PC-9 (cell line): ENCODE results near the gene MINDY4B. TPM values are rescaled to one million over a fixed set of nuclear protein-coding genes. Genes with fewer than 3 reads are reported as not detected.

ENCODE experiments used
- BruUV-seq: library from RNA; stranded (reverse); fragments of 400-500 nt; replicated peaks from 2 replicates; lab custom pipeline; 2021; lab: Mats Ljungman, UMichigan
- CTCF ChIA-PET: fragments of 300-600 bp; sonication (Branson Sonifier 250); formaldehyde crosslinking; loops from one replicate; lab custom pipeline; 2022; ENCODE audit warnings: antibody characterized with exemption; lab: Charles Lee
- POLR2A ChIA-PET: fragments of 300-600 bp; sonication (Branson Sonifier 250); formaldehyde crosslinking; loops from one replicate; lab custom pipeline; 2022; ENCODE audit warnings: antibody characterized with exemption; ENCODE audit not compliant: unreplicated experiment; lab: Charles Lee
- DNase-seq, 2 experiments: peaks; one replicate each; pipeline versions ENCODE4 v3.0.0 to v3.0.0-alpha.2; 2015 to 2022; ENCODE audit warnings: mixed read lengths in 1 of 2
- H2AFZ ChIP-seq: fragments of 200-600 bp; sonication (generic); 2 replicates; pipeline ENCODE4 v1.8.1; 2017; ENCODE audit warnings: antibody characterized with exemption
- H3F3A ChIP-seq: fragments of 200-600 bp; sonication (generic); 2 replicates; pipeline ENCODE4 v1.8.1; 2017; ENCODE audit warnings: antibody characterized with exemption, mild to moderate bottlenecking, low read depth; ENCODE audit not compliant: insufficient read depth
- H3K27ac ChIP-seq: fragments of 200-600 bp; sonication (generic); 2 replicates; pipeline ENCODE4 v1.6.1; 2016; ENCODE audit warnings: mixed run types
- H3K27me3 ChIP-seq: fragments of 200-600 bp; sonication (generic); 2 replicates; pipeline ENCODE4 v1.6.1; 2016; ENCODE audit warnings: low read depth, mixed run types; ENCODE audit not compliant: insufficient read depth
- H3K36me3 ChIP-seq: fragments of 200-600 bp; sonication (generic); 2 replicates; pipeline ENCODE4 v1.6.1; 2016; ENCODE audit warnings: low read depth, mixed run types
- H3K4me1 ChIP-seq: fragments of 200-600 bp; sonication (generic); replicated peaks from 2 replicates; pipeline ENCODE4 v1.6.1; 2016; ENCODE audit warnings: mixed run types; ENCODE audit not compliant: insufficient read depth
- H3K4me2 ChIP-seq: fragments of 200-600 bp; sonication (generic); 2 replicates; pipeline ENCODE4 v1.6.1; 2017; ENCODE audit warnings: mixed run types
- H3K4me3 ChIP-seq: fragments of 200-600 bp; sonication (generic); 2 replicates; pipeline ENCODE4 v1.6.1; 2016; ENCODE audit warnings: mixed run types
- H3K79me2 ChIP-seq: fragments of 200-600 bp; sonication (generic); 2 replicates; pipeline ENCODE4 v1.6.1; 2017; ENCODE audit warnings: low read depth, mixed run types
- H3K9me2 ChIP-seq: fragments of 200-600 bp; sonication (generic); 2 replicates; pipeline ENCODE4 v1.8.1; 2017; ENCODE audit warnings: mild to moderate bottlenecking; ENCODE audit not compliant: insufficient read depth
- H3K9me3 ChIP-seq: fragments of 200-600 bp; sonication (generic); 2 replicates; pipeline ENCODE4 v1.8.1; 2016; ENCODE audit warnings: low read depth; ENCODE audit not compliant: insufficient read depth
- H4K20me1 ChIP-seq: fragments of 200-600 bp; sonication (generic); 2 replicates; pipeline ENCODE4 v1.8.1; 2017; ENCODE audit not compliant: insufficient read depth
- CTCF ChIP-seq: fragments of 200-600 bp; sonication (generic); conservative IDR thresholded peaks from 2 replicates; pipeline ENCODE4 v1.6.1; 2017; ENCODE audit warnings: mixed run types, antibody characterized with exemption, mild to moderate bottlenecking, moderate library complexity
- EZH2 ChIP-seq: fragments of 200-600 bp; sonication (generic); IDR thresholded peaks from 2 replicates; pipeline ENCODE4 v1.8.0; 2017; ENCODE audit warnings: antibody characterized with exemption, low read depth
- intact Hi-C: fragments of 100-400 bp; cut with micrococcal nuclease; formaldehyde crosslinking; loops from one replicate; pipeline ENCODE4 v1.10.0; 2022; ENCODE audit not compliant: unreplicated experiment
- total RNA-seq: library from RNA; stranded (reverse); gene quantifications from 2 replicates; pipeline ENCODE4 v1.2.3, GENCODE V29; 2021

The MINDY4B gene
- total RNA-seq, 1 experiment from 2014 or later = not detected

DNA sequence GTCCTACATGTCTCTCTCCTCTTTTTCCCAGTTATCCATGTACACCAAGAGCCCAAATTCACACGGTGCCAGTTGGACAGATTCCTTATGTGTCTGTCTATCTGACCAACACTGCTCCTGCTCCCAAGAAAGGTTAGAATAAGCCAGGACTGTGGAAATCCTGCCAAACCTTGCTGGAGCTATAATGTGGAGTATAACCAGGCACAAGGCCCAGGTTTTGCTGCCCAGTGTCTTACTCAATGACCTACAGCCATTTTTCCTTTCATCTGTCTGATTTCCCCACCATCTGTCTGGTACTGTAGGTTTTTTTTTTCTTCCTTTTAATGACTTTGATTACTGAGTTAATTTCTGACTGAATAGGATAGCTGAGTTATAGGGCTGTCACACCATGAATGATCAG, 26.5 kb upstream of the MINDY4B start:
- Histone ChIP-seq H3K4me3 (no peak overlapping the region), H3K9me2 (no peaks in the 10 kb centered on the region), H2AFZ (no peak overlapping the region), H3K4me2 (no peak overlapping the region), H4K20me1 (no peaks in the 10 kb centered on the region), H3K4me1 (peaks cover 7% of the 10 kb centered on the region), H3F3A (no peaks in the 10 kb centered on the region), H3K36me3 (no peaks in the 10 kb centered on the region), H3K9me3 (no peaks in the 10 kb centered on the region), H3K27me3 (no peaks in the 10 kb centered on the region), H3K79me2 (no peaks in the 10 kb centered on the region), H3K27ac (no peak overlapping the region)
- intact Hi-C loops = no loop called here
- ChIA-PET CTCF (no interaction called here), POLR2A (no interaction called here)
- BruUV-seq = no TSS peak
- no peak for TF ChIP-seq EZH2
- TF ChIP-seq CTCF = no peak
- DNase-seq = no peak

- CTCF ChIA-PET = interaction anchor here (0.6 to 0.7 kb wide), 2 partner anchors 208 to 698 kb away, joined by 3 to 5 read pairs; no protein-coding TSS in a partner anchor
- BruUV-seq = no TSS peak
- TF ChIP-seq CTCF = no peak
- no peak for TF ChIP-seq EZH2
These were observed 25.6 kb upstream of the MINDY4B start for GRCh38 chr3:150930839-150931238.

GRCh38 chr3:150928234-150928633, 23.0 kb upstream of the MINDY4B start:
- Histone ChIP-seq H3K36me3 (no peaks in the 10 kb centered on the region), H3K9me3 (no peaks in the 10 kb centered on the region), H3F3A (no peaks in the 10 kb centered on the region), H3K4me1 (no peaks in the 10 kb centered on the region), H3K27me3 (peaks cover 2% of the 10 kb centered on the region; the same call in 1 of the 2 replicates), H2AFZ (no peak overlapping the region), H4K20me1 (no peaks in the 10 kb centered on the region), H3K79me2 (no peaks in the 10 kb centered on the region), H3K4me2 (no peak overlapping the region), H3K4me3 (no peak overlapping the region), H3K27ac (no peak overlapping the region), H3K9me2 (no peaks in the 10 kb centered on the region)
- intact Hi-C loops = no loop called here
- no peak for TF ChIP-seq CTCF
- no peak for TF ChIP-seq EZH2
- ChIA-PET CTCF (no interaction called here), POLR2A (no interaction called here)
- DNase-seq = no peak
- no TSS peak for BruUV-seq

More at GRCh38 chr3:150930839-150931238, 25.6 kb upstream of the MINDY4B start:
- Histone ChIP-seq H3K27me3 (no peaks in the 10 kb centered on the region), H3F3A (no peaks in the 10 kb centered on the region), H3K9me3 (no peaks in the 10 kb centered on the region), H3K4me1 (peaks cover 7% of the 10 kb centered on the region), H3K9me2 (no peaks in the 10 kb centered on the region), H3K79me2 (no peaks in the 10 kb centered on the region), H3K36me3 (no peaks in the 10 kb centered on the region), H3K4me2 (no peak overlapping the region), H3K4me3 (no peak overlapping the region), H3K27ac (no peak overlapping the region), H4K20me1 (no peaks in the 10 kb centered on the region), H2AFZ (no peak overlapping the region)
- DNase-seq = no peak
- intact Hi-C loops = no loop called here
- POLR2A ChIA-PET = no interaction called here
